GM23338 (cell line): ENCODE data around the gene CUTC. TPM values are rescaled to one million over a fixed set of nuclear protein-coding genes. Genes with fewer than 3 reads are reported as not detected.

ENCODE experiments used
- ATAC-seq: fragments of 200-7000 bp; cut with Tn5 transposase; 3 replicates; pipeline ENCODE4 v1.9.1; 2020
- DNase-seq: peaks from one replicate; pipeline ENCODE4 v3.0.0-alpha.2; 2015; ENCODE audit warnings: low spot score
- H2AFZ ChIP-seq: fragments of 200-600 bp; sonication (generic); 2 replicates; pipeline ENCODE4 v1.8.0; 2016; ENCODE audit warnings: antibody characterized with exemption, mild to moderate bottlenecking, moderate library complexity
- H3F3A ChIP-seq: fragments of 200-600 bp; sonication (generic); replicated peaks from 2 replicates; pipeline ENCODE4 v1.8.0; 2017; ENCODE audit warnings: antibody characterized with exemption, mixed run types, low read depth
- H3K27ac ChIP-seq: fragments of 200-600 bp; sonication (generic); 2 replicates; pipeline ENCODE4 v1.6.1; 2016; ENCODE audit warnings: low read depth
- H3K27me3 ChIP-seq: fragments of 200-600 bp; sonication (generic); 2 replicates; pipeline ENCODE4 v1.8.0; 2016; ENCODE audit warnings: mild to moderate bottlenecking, mixed run types, moderate library complexity; ENCODE audit not compliant: insufficient read depth
- H3K36me3 ChIP-seq: fragments of 200-600 bp; sonication (generic); 2 replicates; pipeline ENCODE4 v1.8.0; 2016; ENCODE audit warnings: mild to moderate bottlenecking; ENCODE audit not compliant: insufficient read depth
- H3K4me1 ChIP-seq: fragments of 200-600 bp; sonication (generic); 2 replicates; pipeline ENCODE4 v1.8.0; 2016; ENCODE audit warnings: mild to moderate bottlenecking, moderate library complexity; ENCODE audit not compliant: insufficient read depth
- H3K4me2 ChIP-seq: fragments of 200-600 bp; sonication (generic); 2 replicates; pipeline ENCODE4 v1.7.1; 2017; ENCODE audit warnings: mixed run types
- H3K4me3 ChIP-seq: fragments of 200-600 bp; sonication (generic); 2 replicates; pipeline ENCODE4 v1.6.1; 2016; ENCODE audit warnings: mixed run types
- H3K79me2 ChIP-seq: fragments of 200-600 bp; sonication (generic); replicated peaks from 2 replicates; pipeline ENCODE4 v1.8.0; 2017; ENCODE audit warnings: mild to moderate bottlenecking; ENCODE audit not compliant: insufficient read depth
- H3K9me2 ChIP-seq: fragments of 200-600 bp; sonication (generic); 2 replicates; pipeline ENCODE4 v1.8.0; 2017; ENCODE audit not compliant: insufficient read depth
- H4K20me1 ChIP-seq: fragments of 200-600 bp; sonication (generic); replicated peaks from 2 replicates; pipeline ENCODE4 v1.8.0; 2017; ENCODE audit warnings: mild to moderate bottlenecking; ENCODE audit not compliant: insufficient read depth
- H3K27ac Mint-ChIP-seq: 2 replicates; pipeline ENCODE4 v1.8.0; 2020; ENCODE audit warnings: inconsistent platforms, mild to moderate bottlenecking, moderate library complexity, mixed read lengths
- H3K27me3 Mint-ChIP-seq: 3 replicates; pipeline ENCODE4 v1.8.0; 2022; ENCODE audit warnings: low read depth, mild to moderate bottlenecking, moderate library complexity, mixed read lengths, inconsistent platforms; ENCODE audit not compliant: insufficient read depth, poor library complexity
- H3K36me3 Mint-ChIP-seq: 3 replicates; pipeline ENCODE4 v1.8.0; 2021; ENCODE audit warnings: low read depth, mild to moderate bottlenecking, inconsistent platforms, moderate library complexity, mixed read lengths
- H3K4me1 Mint-ChIP-seq: 3 replicates; pipeline ENCODE4 v1.8.0; 2020; ENCODE audit warnings: mild to moderate bottlenecking, inconsistent platforms, mixed read lengths
- H3K4me3 Mint-ChIP-seq: 3 replicates; pipeline ENCODE4 v1.8.0; 2021; ENCODE audit warnings: moderate library complexity, mild to moderate bottlenecking, inconsistent platforms, mixed read lengths
- H3K9me3 Mint-ChIP-seq: 3 replicates; pipeline ENCODE4 v1.8.0; 2020; ENCODE audit warnings: moderate library complexity, mild to moderate bottlenecking, inconsistent platforms, mixed read lengths
- CREB1 ChIP-seq: fragments of 250-450 bp; sonication (Bioruptor Pico); IDR thresholded peaks from 2 replicates; pipeline ENCODE4 v1.5.0; 2020; ENCODE audit warnings: low read depth, mild to moderate bottlenecking, moderate library complexity
- CTCF ChIP-seq, 2 experiments: fragments of 200-600 bp in 1 of 2; sonication (generic) in 1 of 2; conservative IDR thresholded peaks; 2 replicates each; pipeline versions ENCODE4 v1.5.1 to v1.6.1; 2016 to 2017; ENCODE audit warnings: antibody characterized with exemption in 2 of 2, low read depth in 2 of 2, mild to moderate bottlenecking in 2 of 2, moderate library complexity in 1 of 2
- REST ChIP-seq: IDR thresholded peaks from one replicate; pipeline ENCODE4 v1.6.1; 2018; ENCODE audit warnings: antibody characterized with exemption; ENCODE audit not compliant: unreplicated experiment
- ZNF462 ChIP-seq: fragments of 250-450 bp; sonication (Bioruptor Pico); IDR thresholded peaks from 2 replicates; pipeline ENCODE4 v1.5.0; 2020; ENCODE audit warnings: mild to moderate bottlenecking, moderate library complexity
- polyA plus RNA-seq: library from polyadenylated mRNA; unstranded; fragments of >200 nt; fragmentation: Nextera tagmentation; extraction: Ambion mirVana; gene quantifications from 2 replicates; pipeline ENCODE4 v1.2.1, GENCODE V29; 2016
- total RNA-seq: library from RNA; depleted of rRNA; stranded (reverse); fragments of >200 nt; shearing (Covaris generic); gene quantifications from 2 replicates; pipeline ENCODE4 v1.2.3, GENCODE V29; 2014

The CUTC gene
- total and polyA plus RNA-seq, 2 experiments from 2014 or later = 20.2 to 30.4 TPM

GRCh38 chr10:99785646-99786045, 53.6 kb downstream of the CUTC start (continued):
- TF ChIP-seq REST (no peak), CREB1 (CRISPR knock-in tag) (no peak)

GRCh38 chr10:99787311-99787710, 55.3 kb downstream of the CUTC start:
- Histone ChIP-seq H3K27me3 (no peaks in the 10 kb centered on the region), H3K4me2 (no peak overlapping the region), H3K79me2 (no peaks in the 10 kb centered on the region), H4K20me1 (no peaks in the 10 kb centered on the region), H3K9me2 (no peaks in the 10 kb centered on the region), H3K36me3 (no peaks in the 10 kb centered on the region), H3K4me1 (peaks cover 8% of the 10 kb centered on the region; the same call in 1 of the 2 replicates), H3K4me3 (no peak overlapping the region), H3K27ac (no peak overlapping the region), H3F3A (no peaks in the 10 kb centered on the region), H2AFZ (no peak overlapping the region)
- Mint-ChIP-seq H3K9me3 (no peaks in the 10 kb centered on the region; the same call in 2 of the 3 replicates), H3K4me1 (peaks cover 18% of the 10 kb centered on the region), H3K4me3 (no peak overlapping the region), H3K27me3 (peaks cover 2% of the 10 kb centered on the region), H3K36me3 (peaks cover 2% of the 10 kb centered on the region; the same call in 1 of the 3 replicates), H3K27ac (no peak overlapping the region)
- DNase-seq = no peak
- no peak for ATAC-seq
- no peak for TF ChIP-seq CTCF (conservative IDR thresholded peaks at IDR 0.05; ENCODE audit: low read depth in 2 of 2)
- TF ChIP-seq ZNF462 (CRISPR knock-in tag) = no peak
